Activated T-helper 1 cell treated with Interleukin-2 at 50 U/mL for 16 hours (primary cell): ENCODE results near the gene SLC6A8.

Experiments
- DNase-seq: peaks from one replicate; pipeline ENCODE4 v3.0.0-alpha.2; 2020; ENCODE audit warnings: low read depth

The SLC6A8 gene

DNA sequence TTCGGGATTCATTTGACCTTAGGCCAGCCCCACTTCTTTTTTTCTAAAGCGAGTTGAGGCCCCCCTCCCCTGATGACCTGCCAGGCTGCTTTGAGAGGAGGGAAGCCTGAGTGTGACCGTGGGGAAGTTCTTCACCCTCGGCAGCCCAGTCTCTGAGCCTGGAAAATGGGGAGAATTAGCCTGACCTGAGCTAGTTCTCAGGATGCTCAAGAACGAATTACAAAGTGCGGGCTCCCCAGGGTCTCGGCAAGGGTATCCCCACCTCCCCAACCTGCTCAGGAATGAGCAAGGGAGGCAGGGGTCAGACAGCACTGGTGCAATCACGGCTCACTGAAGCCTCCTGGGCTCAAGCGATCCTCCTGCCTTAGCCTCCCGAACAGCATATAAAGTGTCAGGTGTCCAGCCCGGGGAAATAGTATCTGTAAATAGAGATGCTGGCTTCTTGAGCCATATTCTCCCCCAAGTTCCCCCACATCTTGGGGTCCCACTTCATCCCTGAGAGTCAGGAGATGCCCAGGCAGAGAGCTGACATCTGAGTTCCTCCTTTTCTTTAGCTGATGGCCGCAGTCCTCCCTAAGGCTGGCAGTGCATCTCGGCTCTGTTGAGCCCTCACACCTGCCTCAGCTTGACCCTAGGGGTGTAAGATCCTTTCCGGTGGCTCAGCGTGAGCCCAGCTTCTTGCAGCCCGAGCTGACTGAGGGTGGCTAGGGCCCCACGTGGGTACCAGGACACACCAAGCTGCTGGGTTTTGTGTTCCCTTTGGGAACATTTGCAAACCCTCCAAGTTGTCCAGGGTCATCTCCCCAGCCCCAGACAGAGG lies 39.2 kb upstream of the SLC6A8 start:
- no peak for DNase-seq

DNA sequence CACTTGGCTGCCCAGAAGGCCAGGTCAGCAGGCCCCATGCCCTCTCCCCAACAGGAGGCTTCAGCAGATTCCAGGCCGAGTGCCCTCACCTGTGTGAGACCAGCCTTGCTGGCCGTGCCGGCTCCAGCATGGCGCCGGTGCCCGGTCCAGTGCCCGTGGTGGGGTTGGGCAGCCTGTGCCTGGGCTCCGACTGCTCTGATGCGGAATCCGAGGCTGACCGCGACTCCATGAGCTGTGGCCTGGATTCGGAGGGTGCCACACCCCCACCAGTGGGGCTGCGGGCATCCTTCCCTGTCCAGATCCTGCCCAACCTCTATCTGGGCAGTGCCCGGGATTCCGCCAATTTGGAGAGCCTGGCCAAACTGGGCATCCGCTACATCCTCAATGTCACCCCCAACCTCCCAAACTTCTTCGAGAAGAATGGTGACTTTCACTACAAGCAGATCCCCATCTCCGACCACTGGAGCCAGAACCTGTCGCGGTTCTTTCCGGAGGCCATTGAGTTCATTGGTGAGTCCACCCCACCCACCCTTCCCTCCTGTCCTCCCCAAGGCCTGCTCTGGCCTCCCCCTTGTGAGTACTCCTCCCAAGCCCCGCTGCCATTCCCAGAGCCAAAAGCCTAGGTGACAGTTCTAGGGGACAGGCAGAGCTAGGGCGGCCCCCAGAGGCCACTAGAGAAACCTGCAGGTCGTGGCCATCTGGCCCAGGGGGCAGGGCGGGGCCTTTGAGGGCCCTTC lies 38.4 kb upstream of the SLC6A8 start:
- no peak for DNase-seq

DNA sequence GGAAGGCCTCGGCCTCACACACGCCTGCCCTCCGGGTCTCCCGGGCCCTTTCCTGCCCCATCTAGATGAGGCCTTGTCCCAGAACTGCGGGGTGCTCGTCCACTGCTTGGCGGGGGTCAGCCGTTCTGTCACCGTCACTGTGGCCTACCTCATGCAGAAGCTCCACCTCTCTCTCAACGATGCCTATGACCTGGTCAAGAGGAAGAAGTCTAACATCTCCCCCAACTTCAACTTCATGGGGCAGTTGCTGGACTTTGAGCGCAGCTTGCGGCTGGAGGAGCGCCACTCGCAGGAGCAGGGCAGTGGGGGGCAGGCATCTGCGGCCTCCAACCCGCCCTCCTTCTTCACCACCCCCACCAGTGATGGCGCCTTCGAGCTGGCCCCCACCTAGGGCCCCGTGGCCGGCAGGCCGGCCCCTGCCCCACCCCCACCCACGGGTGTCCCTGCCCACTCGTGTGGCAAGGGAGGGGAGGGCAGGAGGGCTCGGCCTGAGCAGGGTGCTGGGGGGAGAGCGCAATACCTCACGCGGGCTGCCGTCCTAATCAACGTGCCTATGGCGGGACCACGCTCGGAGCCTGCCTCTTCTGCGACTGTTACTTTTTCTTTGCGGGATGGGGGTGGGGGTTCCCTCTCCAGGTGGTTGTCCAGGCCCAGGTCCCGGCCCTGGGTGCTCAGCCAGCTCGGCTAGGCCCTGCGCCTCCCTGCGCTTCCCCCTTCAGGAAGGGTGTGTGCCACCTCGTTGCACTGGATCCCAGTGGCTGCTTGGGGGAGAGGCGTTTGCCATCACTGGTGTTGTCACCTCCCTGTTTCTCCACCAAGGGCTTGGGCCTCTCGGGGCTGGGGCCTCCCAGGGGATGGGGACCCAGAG lies 37.6 kb upstream of the SLC6A8 start:
- no peak for DNase-seq

DNA sequence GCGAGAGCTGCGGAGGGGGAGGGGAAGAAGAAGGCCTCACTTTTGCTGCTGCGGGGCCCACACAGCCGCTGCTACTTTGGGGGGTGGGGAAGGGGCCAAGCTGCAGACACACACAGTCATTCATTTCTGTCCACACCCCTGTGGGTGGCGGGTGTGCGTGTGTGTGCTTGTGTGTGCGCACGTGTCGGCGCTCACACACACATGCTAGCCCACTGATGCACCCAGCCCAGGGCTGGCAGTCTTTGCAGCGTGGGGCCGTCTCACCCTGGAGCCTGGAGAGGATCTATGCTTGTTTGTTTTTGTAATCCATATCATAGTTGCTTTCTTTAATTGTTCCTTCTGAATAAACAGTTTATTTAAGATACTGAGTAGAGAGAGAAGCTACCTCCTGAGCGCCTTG lies 36.8 kb upstream of the SLC6A8 start:
- no peak for DNase-seq

DNA sequence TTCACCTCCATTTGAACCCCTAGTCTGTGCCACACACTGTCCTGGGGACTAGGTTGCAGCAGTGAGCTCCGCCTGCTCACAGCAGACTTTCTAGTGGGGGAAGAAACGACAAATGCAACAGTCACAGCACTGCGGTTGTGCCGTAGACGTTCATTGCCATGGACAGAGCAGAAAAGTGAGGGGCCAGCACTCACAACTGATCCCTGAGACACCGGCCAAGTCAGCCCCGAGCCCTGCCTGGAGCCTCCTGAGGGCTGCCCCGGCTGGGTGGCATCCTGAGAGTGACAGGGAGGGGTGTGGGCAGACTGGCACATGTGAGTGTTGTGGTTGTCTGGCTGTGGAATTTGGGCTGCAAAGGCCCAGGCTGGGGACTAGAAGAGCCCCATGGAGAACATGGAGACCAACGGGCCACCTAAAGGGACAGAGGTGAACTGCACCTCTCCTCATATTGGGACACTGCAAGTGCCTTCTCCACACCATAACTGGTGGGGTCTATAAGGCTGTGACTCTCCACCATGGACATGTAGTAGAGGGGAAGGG lies 36.1 kb upstream of the SLC6A8 start:
- DNase-seq, result no peak

DNA sequence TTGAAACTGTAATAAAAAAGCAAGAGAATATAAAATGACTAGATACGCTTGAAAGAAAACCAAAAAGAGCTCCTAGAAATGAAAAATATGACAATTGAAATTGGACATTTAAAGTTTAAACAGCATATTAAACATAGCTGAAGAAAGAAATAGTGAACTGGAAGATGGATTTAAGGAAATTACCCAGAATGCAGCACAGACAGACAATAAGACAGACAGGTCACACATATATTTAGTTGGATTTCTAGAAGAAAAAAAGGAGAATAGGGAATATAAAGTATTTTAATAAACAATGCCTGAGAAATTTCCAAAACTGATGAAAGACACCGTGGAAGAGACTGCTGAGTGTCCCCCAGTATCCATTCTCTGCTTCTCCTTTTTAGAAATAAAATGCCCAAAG lies 34.2 kb upstream of the SLC6A8 start:
- no peak for DNase-seq

DNA sequence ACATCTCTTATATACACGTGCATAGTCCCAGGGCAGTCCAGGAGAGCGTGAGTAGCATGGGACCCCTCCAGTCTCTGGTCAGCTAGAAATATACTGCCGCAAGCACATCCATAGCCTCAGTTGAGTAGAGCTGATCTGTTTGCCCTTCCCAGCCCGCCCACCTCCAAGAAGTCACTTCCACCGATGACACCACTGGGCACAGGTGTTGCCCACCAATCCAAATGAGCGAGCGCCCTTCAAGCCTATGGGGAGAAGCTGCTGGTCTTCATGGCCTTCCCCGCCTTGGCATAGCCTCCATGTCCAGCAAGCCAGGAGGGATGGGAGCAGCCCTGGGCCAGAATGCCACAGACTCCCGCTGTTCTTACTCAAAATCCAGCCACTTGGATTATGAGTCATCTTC lies 30.6 kb upstream of the SLC6A8 start:
- DNase-seq, result no peak

DNA sequence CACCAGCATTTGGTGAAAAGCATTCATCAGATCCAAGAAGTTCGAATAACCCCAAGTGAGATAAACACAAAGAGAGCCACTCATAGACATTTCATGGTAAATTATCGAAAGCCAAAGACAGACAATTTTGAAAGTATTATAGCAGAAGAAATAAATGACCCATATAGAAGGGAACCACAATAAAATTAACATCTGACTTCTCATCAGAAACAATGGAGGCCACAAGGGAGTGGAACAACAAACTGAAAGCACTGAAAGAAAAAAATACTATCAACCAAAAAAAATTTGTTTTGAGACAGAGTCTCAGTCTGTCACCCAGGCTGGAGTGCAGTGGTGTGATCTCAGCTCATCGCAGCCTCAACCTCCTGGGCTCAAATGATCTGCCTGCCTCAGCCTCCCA lies 28.5 kb upstream of the SLC6A8 start:
- DNase-seq, result no peak

DNA sequence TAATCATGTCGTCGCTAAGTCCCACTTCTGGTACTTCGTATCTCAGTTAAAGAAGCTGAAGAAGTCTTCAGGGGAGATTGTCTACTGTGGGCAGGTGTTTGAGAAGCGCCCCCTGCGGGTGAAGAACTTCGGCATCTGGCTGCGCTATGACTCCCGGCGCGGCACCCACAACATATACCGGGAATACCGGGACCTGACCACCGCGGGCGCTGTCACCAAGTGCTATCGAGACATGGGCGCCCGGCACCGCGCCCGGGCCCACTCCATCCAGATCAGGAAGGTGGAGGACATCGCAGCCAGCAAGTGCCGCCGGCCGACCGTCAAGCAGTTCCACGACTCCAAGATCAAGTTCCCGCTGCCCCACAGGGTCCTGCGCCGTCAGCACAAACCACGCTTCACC lies 25.5 kb upstream of the SLC6A8 start:
- peak; percentile 35 for DNase-seq

DNA sequence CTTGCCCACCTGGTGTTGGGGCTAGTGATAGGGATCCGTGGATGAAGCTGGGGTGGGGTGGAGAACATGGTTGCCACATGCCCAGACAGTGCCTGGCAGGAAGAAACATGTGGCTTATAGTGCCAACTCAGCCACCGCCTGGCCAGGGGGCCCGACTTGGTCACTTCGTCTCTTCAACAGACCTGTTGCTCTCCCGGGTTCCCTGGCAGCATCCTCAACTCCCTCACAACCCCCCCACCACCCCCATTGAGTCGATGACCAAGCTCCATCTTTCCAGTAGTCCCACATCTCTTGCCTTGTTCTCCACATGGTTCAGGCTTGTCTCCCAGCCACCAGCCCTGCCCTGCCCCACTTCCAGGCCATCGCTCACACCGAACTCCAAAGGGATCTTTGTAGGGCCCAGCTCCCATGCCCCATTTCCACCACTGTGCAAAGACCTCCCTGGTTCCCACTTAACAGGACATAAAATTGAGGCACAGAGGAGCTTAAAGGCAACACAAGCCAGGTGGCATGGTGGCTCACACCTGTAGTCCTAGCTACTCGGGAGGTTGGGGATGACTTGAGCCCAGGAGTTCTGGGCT lies 21.9 kb upstream of the SLC6A8 start:
- DNase-seq, result no peak

DNA sequence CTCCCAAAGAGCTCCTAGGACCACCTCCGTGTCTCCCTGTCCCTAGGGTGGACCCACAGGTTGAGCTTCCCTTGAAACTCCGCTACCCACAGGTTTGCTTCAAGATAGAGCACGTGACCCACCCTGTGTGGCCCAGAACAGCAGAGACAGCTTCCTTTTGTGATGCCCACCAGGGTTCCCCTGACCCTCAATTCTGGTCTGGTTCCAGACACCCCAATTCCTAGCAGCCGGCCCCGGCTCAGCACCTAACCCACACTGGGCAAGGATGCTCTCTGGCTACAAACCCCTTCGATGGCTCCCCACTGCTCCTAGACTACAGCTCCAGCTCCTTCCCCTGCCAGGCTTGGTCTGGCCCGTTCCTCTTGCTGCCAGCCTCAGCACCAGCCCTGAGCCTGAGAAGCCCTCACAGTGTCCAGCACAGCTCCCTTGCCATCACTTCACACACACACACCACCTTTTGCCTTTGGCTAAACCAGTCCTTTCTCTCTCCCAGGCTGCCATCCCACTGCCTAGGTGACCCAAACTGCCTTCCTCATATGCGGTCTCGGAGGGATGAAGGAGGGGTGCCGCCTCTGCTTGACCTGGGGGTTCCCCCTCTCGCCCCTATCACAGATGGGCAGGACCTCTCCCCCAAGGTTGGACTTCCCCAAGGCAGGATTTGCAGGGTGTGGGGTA lies 20.3 kb upstream of the SLC6A8 start:
- DNase-seq, result no peak

DNA sequence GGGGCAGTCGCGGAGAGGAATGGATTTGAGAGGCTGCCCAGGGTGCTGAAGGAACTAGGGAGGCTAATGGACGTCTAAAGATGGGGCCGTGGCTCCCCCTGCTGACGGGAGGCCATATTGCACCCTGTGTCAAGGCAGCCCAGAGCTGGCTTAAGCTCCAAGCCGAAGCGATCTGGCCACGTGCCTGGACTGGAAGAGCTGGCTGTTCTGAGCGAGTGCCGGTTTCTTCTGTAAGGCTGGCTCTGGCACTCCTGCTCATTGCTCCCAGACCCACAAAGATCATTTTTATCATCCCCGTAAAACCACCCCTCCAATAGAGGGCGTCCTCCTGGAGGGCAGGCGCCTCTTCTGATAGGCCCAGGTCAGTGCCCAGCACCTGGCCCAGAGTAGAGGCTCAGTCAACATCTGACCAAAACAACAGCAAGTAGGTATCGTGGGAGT lies 19.8 kb upstream of the SLC6A8 start:
- peak; percentile 47 for DNase-seq

DNA sequence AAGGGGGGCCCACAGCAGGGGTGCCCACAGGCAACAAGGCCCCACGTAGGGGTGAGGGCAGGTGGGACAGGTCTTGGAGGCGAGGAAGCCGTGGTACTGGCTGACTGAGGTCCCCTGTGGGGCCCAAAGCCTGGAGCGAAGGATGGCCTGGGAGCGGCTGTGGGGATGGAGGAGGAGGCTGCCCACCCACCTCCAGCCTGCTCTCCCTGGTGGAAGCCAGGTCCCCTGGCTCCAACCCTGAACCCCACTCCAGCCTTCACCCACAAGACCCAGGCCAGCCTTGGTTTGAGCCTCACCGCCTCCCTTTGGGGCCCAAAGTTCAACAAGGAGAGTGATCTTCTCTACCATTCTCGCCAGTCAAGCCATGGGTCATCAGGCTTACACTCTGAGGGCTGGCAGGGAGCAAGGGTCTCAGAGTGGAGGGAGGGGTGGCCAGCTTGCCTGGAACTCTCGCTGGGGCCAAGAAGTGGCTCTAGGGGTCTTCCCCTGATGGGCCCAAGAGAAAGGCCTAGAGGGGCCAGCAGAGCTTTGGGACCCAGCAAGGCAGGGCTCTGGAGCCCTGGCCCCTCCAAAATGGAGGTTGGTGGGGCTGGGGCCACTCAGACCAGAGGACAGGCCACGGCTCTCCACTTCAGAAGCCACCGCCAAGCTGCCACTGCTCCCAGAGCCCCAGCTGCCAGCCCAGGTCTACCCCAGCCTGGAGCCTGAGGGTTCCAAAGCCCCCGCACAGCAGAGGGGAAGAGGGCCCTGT lies 19.1 kb upstream of the SLC6A8 start:
- DNase-seq, result no peak

DNA sequence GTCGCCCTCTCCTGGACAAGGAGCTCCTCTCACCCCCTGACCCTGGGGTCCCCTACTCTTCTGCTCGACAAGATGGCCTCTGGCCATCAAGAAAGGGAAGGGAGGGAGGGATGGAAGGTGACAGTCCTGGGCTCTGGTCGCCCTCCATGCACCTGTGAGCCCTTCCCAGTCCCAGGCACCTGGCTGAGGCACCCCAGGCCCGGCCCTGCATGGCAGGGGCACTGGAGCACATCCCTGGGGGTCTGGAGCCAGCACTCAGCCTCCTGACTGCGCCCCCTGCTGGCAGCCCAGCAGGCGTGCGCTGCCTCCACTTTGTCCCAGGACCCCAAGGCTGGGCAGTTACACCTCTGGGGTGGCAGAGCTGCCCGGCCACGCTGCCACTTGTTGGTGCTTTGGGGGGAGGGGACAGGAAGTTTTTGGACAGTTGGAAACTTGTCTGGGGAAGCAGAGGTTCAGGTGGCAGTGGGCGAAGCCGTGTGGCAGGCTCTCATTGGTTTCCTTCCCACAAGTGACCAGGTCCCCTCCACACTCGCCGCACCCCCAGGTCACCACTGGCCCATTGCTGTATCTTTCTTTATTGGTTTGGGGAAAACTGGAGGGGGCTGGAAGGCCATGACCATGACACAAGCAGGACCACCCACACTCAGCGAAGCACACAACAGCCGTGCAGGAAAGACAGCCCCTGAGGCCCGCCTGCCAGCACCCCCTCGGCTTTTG lies 18.4 kb upstream of the SLC6A8 start:
- peak; percentile 23 for DNase-seq

DNA sequence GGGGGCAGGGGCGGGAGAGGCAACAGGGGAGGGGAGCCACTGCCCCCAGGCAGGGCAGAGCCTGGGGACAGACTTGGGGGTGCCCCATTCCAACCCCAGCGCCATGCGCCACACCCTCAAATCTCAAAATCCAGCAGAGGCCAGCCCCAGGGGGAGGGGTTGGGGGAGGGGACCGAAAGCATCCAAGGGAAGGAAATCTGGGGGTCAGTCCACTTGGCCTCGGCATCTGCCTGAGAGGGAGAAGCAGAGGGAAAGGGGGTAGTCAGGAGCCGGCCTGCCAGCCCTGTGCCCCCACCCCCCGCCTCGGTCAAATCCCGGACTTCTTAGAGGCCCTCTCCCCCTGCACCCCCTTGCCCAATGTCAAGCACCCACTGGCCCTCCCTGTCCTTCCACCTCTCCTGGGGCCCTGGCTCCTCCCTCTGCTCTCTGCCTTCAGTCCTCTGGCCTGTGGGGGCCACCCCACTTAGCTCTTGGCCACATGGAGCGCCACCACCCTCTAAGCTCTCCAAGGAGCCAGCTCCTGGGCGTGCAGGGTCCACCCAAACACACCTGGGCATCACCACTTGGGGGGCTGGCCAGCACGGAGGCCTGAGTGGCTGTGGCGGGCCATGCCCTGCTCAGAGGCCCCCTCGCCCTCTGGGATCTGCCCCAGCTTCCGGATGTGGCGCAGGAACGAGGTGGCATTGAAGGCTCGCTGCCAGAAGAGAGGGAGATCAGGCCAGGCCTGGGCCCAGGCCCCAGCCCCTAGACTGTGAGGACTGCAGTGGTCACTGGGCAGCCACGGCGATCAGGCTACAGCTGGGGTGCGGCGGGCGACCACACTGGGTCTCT lies 17.6 kb upstream of the SLC6A8 start:
- DNase-seq, result no peak

DNA sequence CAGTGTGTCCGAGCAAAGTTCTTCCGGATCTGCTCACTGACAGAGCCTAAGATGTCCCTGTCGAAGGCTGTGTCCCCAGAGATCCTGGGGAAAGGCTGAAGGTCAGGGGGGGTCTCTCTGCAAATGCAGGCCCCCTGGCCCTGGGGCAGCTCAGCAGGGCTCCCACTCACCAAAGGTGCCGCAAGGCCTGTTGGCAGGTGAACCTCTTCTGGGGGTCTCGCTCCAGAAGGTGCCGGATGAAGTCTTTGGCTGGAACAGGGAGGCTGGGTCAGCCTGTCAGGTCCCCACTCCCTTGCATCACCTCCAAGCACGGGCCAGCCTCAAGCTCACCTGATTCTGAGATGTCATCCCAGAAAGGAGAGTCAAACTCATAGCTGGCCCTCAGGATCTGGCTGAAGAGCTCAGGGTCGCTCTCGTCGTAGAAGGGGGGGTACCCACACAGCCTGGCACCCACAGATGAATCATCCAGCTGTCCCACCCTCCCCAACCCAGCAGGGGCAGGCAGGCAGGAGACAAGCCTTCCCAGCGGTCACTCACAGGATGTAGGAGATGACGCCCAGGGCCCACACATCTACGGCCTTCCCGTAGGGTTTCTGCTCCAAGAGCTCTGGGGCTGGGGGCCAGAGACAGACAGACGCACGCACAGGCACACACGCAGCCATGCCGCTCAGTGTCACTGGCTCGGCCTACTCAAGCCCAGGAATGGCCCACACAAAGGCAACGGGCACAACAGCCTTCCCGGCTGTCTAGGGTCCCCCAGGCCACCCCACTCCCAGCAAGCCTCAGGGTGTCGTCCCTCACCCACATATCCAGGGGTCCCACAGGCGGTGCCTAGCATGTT lies 16.8 kb upstream of the SLC6A8 start:
- DNase-seq, result no peak

DNA sequence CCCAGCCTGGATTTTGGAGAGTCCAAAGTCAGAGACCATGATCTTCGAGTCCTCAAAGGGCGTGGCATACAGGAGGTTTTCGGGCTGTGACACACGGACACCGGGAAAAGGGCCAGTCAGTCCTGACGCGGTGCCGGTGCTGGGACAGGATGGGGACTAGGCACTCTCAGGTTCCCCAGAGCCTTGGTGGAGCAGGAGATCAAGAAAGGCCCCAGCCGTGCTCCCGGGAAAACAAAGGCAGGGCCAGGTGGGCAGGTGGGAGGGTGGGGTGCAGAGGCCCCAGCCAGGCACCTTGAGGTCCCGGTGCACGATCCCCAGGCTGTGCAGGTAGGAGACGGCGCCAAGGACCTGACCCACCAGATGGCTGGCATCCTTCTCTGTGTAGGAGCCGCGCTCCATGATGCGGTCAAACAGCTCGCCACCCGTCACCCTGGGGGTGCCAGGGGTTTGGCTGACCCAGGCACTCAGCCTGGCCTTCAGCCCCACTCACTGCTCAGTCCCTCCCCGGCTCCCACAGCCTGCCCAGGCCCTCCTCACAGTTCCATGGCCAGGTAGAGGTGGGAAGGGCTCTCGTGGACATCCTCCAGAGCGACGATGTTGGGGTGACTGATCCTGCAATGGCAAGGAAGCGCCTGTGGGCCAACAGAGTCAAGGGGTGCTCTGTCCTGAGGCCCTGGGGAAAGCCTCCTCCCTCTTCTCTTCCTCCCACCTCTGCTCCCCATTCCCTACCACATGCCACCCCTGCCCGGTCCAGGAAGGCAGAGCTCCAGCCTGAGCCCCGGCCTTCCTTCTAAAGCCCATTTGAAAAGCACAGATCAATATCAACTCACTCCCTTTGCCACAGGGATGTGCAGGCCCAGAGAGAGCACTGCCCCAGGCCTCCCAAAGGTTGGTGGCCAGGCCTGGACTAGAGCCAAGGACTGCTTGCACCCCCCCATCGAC lies 15.9 kb upstream of the SLC6A8 start:
- no peak for DNase-seq
